ENCODE data around the gene STK35.

STK35 gene

DNA sequence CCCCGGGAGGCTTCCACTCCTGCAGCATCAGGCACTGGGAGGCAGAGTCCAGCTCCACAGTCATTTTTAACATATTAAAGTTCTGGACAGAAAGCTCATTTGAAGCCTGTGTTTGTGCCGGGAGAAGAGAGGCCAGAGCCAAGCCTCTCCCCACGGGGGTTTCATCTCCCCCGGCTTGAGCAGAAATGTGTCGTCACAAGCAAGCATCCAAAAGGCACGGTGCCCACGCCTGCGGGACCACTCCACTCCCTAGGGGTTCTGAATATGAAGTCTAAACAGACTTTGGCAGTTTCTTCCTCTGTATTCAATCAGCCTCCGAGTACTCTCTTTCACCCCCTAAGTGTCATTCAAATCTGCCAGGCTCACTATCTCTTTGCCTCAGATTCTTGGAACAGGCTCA lies 75.3 kb downstream of the STK35 start:
- DNase-seq = no peak
- WGBS = 83% methylated on average over 9 of the region's 9 CpGs
- Histone ChIP-seq H3K36me3 (ENCODE audit: control insufficient read depth in 1 of 2, insufficient read depth in 2 of 2, low read depth in 1 of 2, low read length in 2 of 2) (no peaks in the 10 kb centered on the region), H3K4me1 (ENCODE audit: control insufficient read depth, insufficient read depth, low read depth, low read length) (peaks cover 2% of the 10 kb centered on the region), H3K4me3 (ENCODE audit: insufficient read depth in 1 of 2, low read depth in 1 of 2, low read length in 2 of 2) (no peak overlapping the region), H3K4me2 (ENCODE audit: low read length, poor library complexity, severe bottlenecking) (no peak overlapping the region), H3K23ac (ENCODE audit: low read length in 2 of 2) (no peak overlapping the region), H2BK15ac (ENCODE audit: low read depth, poor library complexity, severe bottlenecking) (no peak overlapping the region), H3K27ac (ENCODE audit: low read length, poor library complexity, severe bottlenecking) (no peak overlapping the region), H2BK5ac (ENCODE audit: low read depth, low read length, poor library complexity, severe bottlenecking) (no peak overlapping the region), H2AFZ (ENCODE audit: low read depth, low read length) (no peak overlapping the region), H3K27me3 (ENCODE audit: control insufficient read depth in 1 of 2, insufficient read depth in 1 of 2, low read length in 2 of 2) (peaks cover 39 to 41% of the 10 kb centered on the region in 2 experiments), H3K14ac (ENCODE audit: low read length in 2 of 2) (no peak overlapping the region), H3K79me1 (replicated peaks; ENCODE audit: low read length, poor library complexity, severe bottlenecking) (no peaks in the 10 kb centered on the region), H3K18ac (ENCODE audit: low read depth in 1 of 2, low read length in 2 of 2) (no peak overlapping the region), H2BK120ac (ENCODE audit: low read depth, low read length) (no peak overlapping the region), H3K9ac (ENCODE audit: low read length) (no peak overlapping the region), H3K4ac (ENCODE audit: low read depth in 1 of 2, low read length in 2 of 2) (no peak overlapping the region), H4K8ac (ENCODE audit: low read length) (no peak overlapping the region), H2BK12ac (ENCODE audit: low read length in 2 of 2) (no peak overlapping the region), H2AK5ac (ENCODE audit: low read length, severe bottlenecking) (no peak overlapping the region), H4K91ac (ENCODE audit: low read length) (no peak overlapping the region), H3K9me3 (ENCODE audit: control insufficient read depth, low read length) (no peaks in the 10 kb centered on the region)

DNA sequence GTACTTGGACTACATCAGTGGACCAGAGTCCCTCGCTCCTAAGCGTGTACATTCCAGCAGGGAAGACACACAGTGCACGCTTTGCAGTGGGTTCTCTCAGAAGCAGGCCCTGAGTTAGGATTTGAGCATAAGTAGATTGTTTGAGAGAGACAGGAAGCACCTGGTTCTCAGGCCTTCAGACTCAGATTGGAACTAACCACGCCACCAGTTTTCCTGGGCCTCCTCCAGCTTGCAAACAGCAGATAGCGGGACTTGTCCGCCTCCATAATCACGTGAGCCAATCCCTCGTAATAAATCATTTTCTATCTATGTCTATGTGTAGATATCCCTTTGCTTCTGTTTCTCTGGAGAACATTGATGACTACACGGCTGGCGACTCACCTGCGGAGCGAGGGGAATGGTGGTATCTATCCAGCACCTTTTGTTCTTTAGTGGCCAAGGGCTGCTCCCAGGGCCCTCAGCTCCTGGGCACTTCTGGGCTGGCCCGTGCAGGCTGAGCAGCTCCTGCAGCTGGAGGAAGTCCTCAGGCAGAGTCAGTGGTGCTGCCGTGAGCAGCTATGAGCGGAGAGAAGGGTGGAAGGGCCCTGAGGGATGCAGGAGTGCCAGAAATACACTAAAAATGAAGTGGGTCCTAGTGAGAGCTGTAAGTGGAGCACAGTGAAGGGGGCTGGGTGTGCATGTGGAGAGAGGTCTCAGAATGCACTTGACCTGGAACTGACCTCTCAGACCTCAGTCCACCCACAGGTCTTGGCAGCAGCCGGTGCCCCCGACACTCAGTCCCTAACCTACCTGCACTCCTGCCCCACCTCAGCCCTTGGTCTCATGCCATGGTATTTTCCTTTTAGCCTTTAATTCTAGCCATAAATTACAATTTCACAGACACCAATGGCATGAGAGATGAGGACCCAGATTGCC lies 76.9 kb downstream of the STK35 start:
- Histone ChIP-seq H2BK120ac (ENCODE audit: low read depth, low read length) (no peak overlapping the region), H3K4me2 (ENCODE audit: low read length, poor library complexity, severe bottlenecking) (no peak overlapping the region), H3K9ac (ENCODE audit: low read length) (no peak overlapping the region), H3K9me3 (ENCODE audit: control insufficient read depth, low read length) (no peaks in the 10 kb centered on the region), H3K23ac (ENCODE audit: low read length in 2 of 2) (no peak overlapping the region), H2BK12ac (ENCODE audit: low read length in 2 of 2) (no peak overlapping the region), H3K27ac (ENCODE audit: low read length, poor library complexity, severe bottlenecking) (no peak overlapping the region), H2AK5ac (ENCODE audit: low read length, severe bottlenecking) (no peak overlapping the region), H3K4me1 (ENCODE audit: control insufficient read depth, insufficient read depth, low read depth, low read length) (no peaks in the 10 kb centered on the region), H4K91ac (ENCODE audit: low read length) (no peak overlapping the region), H2BK5ac (ENCODE audit: low read depth, low read length, poor library complexity, severe bottlenecking) (no peak overlapping the region), H2AFZ (ENCODE audit: low read depth, low read length) (no peak overlapping the region), H4K8ac (ENCODE audit: low read length) (no peak overlapping the region), H3K27me3 (ENCODE audit: control insufficient read depth in 1 of 2, insufficient read depth in 1 of 2, low read length in 2 of 2) (peaks cover 41 to 42% of the 10 kb centered on the region in 2 experiments), H3K4ac (ENCODE audit: low read depth in 1 of 2, low read length in 2 of 2) (no peak overlapping the region), H3K4me3 (ENCODE audit: insufficient read depth in 1 of 2, low read depth in 1 of 2, low read length in 2 of 2) (no peak overlapping the region), H3K79me1 (replicated peaks; ENCODE audit: low read length, poor library complexity, severe bottlenecking) (no peaks in the 10 kb centered on the region), H3K18ac (ENCODE audit: low read depth in 1 of 2, low read length in 2 of 2) (no peak overlapping the region), H3K14ac (ENCODE audit: low read length in 2 of 2) (no peak overlapping the region), H3K36me3 (ENCODE audit: control insufficient read depth in 1 of 2, insufficient read depth in 2 of 2, low read depth in 1 of 2, low read length in 2 of 2) (no peaks in the 10 kb centered on the region), H2BK15ac (ENCODE audit: low read depth, poor library complexity, severe bottlenecking) (no peak overlapping the region)
- WGBS = 89% methylated on average over 16 of the region's 17 CpGs
- no peak for DNase-seq

DNA sequence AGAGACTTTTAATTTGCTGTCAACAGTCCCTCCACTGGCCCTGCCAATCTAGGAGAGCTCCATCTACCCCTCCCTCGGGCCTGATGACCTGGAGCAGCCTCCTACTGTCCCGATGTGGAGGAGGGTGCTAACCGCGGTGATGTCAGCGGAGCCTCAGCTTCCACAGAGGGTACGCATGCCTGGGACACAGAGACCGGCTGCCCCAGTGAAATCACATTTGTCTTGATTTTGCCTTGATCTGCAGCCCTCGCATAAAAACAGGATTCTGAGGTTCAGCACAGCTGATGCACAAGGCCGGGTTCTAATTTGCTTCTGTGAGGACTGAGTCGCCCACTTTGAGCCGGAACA lies 77.6 kb downstream of the STK35 start:
- Histone ChIP-seq H3K27ac (ENCODE audit: low read length, poor library complexity, severe bottlenecking) (no peak overlapping the region), H2AK5ac (ENCODE audit: low read length, severe bottlenecking) (no peak overlapping the region), H3K4me3 (ENCODE audit: insufficient read depth in 1 of 2, low read depth in 1 of 2, low read length in 2 of 2) (no peak overlapping the region), H2BK15ac (ENCODE audit: low read depth, poor library complexity, severe bottlenecking) (no peak overlapping the region), H2BK5ac (ENCODE audit: low read depth, low read length, poor library complexity, severe bottlenecking) (no peak overlapping the region), H4K91ac (ENCODE audit: low read length) (no peak overlapping the region), H2AFZ (ENCODE audit: low read depth, low read length) (no peak overlapping the region), H2BK120ac (ENCODE audit: low read depth, low read length) (no peak overlapping the region), H3K36me3 (ENCODE audit: control insufficient read depth in 1 of 2, insufficient read depth in 2 of 2, low read depth in 1 of 2, low read length in 2 of 2) (no peaks in the 10 kb centered on the region), H3K4me2 (ENCODE audit: low read length, poor library complexity, severe bottlenecking) (no peak overlapping the region), H3K9me3 (ENCODE audit: control insufficient read depth, low read length) (no peaks in the 10 kb centered on the region), H3K18ac (ENCODE audit: low read depth in 1 of 2, low read length in 2 of 2) (no peak overlapping the region), H3K9ac (ENCODE audit: low read length) (no peak overlapping the region), H3K4ac (ENCODE audit: low read depth in 1 of 2, low read length in 2 of 2) (no peak overlapping the region), H3K27me3 (ENCODE audit: control insufficient read depth in 1 of 2, insufficient read depth in 1 of 2, low read length in 2 of 2) (peaks cover 35% of the 10 kb centered on the region in 2 experiments), H2BK12ac (ENCODE audit: low read length in 2 of 2) (no peak overlapping the region), H3K23ac (ENCODE audit: low read length in 2 of 2) (no peak overlapping the region), H3K79me1 (replicated peaks; ENCODE audit: low read length, poor library complexity, severe bottlenecking) (no peaks in the 10 kb centered on the region), H3K14ac (ENCODE audit: low read length in 2 of 2) (no peak overlapping the region), H3K4me1 (ENCODE audit: control insufficient read depth, insufficient read depth, low read depth, low read length) (no peaks in the 10 kb centered on the region), H4K8ac (ENCODE audit: low read length) (no peak overlapping the region)
- no peak for DNase-seq
- 83% methylated on average over 11 of the region's 11 CpGs for WGBS

DNA sequence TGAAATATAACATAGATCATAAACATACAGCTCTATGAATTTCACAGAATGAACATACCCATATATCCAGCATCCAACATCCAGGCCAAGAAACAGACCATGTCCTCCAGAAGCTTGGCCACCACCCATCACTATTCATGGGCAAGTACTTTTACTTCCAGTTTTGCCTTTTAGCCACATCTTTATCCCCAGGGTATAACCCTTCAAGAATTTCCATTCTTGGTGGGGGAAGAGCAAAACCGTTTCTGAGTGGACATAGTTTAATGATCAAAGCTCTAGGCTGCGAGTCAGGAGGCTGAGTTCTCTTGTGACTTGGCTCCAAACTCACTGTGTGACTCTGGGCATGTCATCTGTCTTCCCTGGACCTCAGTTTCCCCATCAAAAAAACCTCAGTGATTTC lies 78.3 kb downstream of the STK35 start:
- Histone ChIP-seq H3K4ac (ENCODE audit: low read depth in 1 of 2, low read length in 2 of 2) (no peak overlapping the region), H3K4me1 (ENCODE audit: control insufficient read depth, insufficient read depth, low read depth, low read length) (no peaks in the 10 kb centered on the region), H3K27me3 (ENCODE audit: control insufficient read depth in 1 of 2, insufficient read depth in 1 of 2, low read length in 2 of 2) (peaks cover 29 to 31% of the 10 kb centered on the region in 2 experiments), H2AK5ac (ENCODE audit: low read length, severe bottlenecking) (no peak overlapping the region), H4K8ac (ENCODE audit: low read length) (no peak overlapping the region), H2BK120ac (ENCODE audit: low read depth, low read length) (no peak overlapping the region), H3K79me1 (replicated peaks; ENCODE audit: low read length, poor library complexity, severe bottlenecking) (no peaks in the 10 kb centered on the region), H3K14ac (ENCODE audit: low read length in 2 of 2) (no peak overlapping the region), H2BK15ac (ENCODE audit: low read depth, poor library complexity, severe bottlenecking) (no peak overlapping the region), H3K23ac (ENCODE audit: low read length in 2 of 2) (no peak overlapping the region), H3K9ac (ENCODE audit: low read length) (no peak overlapping the region), H3K18ac (ENCODE audit: low read depth in 1 of 2, low read length in 2 of 2) (no peak overlapping the region), H3K27ac (ENCODE audit: low read length, poor library complexity, severe bottlenecking) (no peak overlapping the region), H3K36me3 (ENCODE audit: control insufficient read depth in 1 of 2, insufficient read depth in 2 of 2, low read depth in 1 of 2, low read length in 2 of 2) (no peaks in the 10 kb centered on the region), H3K9me3 (ENCODE audit: control insufficient read depth, low read length) (no peaks in the 10 kb centered on the region), H3K4me3 (ENCODE audit: insufficient read depth in 1 of 2, low read depth in 1 of 2, low read length in 2 of 2) (no peak overlapping the region), H2AFZ (ENCODE audit: low read depth, low read length) (no peak overlapping the region), H4K91ac (ENCODE audit: low read length) (no peak overlapping the region), H3K4me2 (ENCODE audit: low read length, poor library complexity, severe bottlenecking) (no peak overlapping the region), H2BK5ac (ENCODE audit: low read depth, low read length, poor library complexity, severe bottlenecking) (no peak overlapping the region), H2BK12ac (ENCODE audit: low read length in 2 of 2) (no peak overlapping the region)
- WGBS = 60% methylated on average over 2 of the region's 2 CpGs
- no peak for DNase-seq
